SJSA1 (cell line): ENCODE measurements around the gene FARSA. TPM values are rescaled to one million over a fixed set of nuclear protein-coding genes. Genes with fewer than 3 reads are reported as not detected.
"Not testable (repeated sequence)": the region's sequence is repeated elsewhere in the genome, so short reads cannot be mapped to it uniquely, and the experiment has no call there.

Source experiments
- DNase-seq, 2 experiments: peaks; one replicate each; pipeline ENCODE4 v3.0.0-alpha.2; 2015 to 2020; ENCODE audit warnings: low spot score in 2 of 2, low read depth in 1 of 2
- H3K27ac ChIP-seq: fragments of 250-450 bp; sonication (Bioruptor Pico); 2 replicates; pipeline ENCODE4 v1.5.1; 2020; ENCODE audit warnings: mild to moderate bottlenecking, moderate library complexity
- H3K27me3 ChIP-seq: fragments of 250-450 bp; sonication (Bioruptor Pico); replicated peaks from 2 replicates; pipeline ENCODE4 v1.5.1; 2020; ENCODE audit warnings: mild to moderate bottlenecking, moderate library complexity
- H3K36me3 ChIP-seq: fragments of 250-450 bp; sonication (Bioruptor Pico); 2 replicates; pipeline ENCODE4 v1.5.1; 2020; ENCODE audit warnings: mild to moderate bottlenecking
- H3K4me1 ChIP-seq: fragments of 250-450 bp; sonication (Bioruptor Pico); replicated peaks from 2 replicates; pipeline ENCODE4 v1.6.1; 2021; ENCODE audit warnings: mild to moderate bottlenecking
- H3K4me3 ChIP-seq: fragments of 250-450 bp; sonication (Bioruptor Pico); 2 replicates; pipeline ENCODE4 v1.5.1; 2020; ENCODE audit warnings: mild to moderate bottlenecking
- H3K9me3 ChIP-seq: fragments of 250-450 bp; sonication (Bioruptor Pico); replicated peaks from 2 replicates; pipeline ENCODE4 v1.5.1; 2020; ENCODE audit warnings: mild to moderate bottlenecking
- total RNA-seq: library from RNA; depleted of rRNA; stranded (reverse); fragments of >200 nt; shearing (Covaris generic); gene quantifications from 2 replicates; pipeline ENCODE4 v1.2.3, GENCODE V29; 2014; rRNA removed

The FARSA gene
- 48.3 and 101 TPM in 2 replicates for total RNA-seq

DNA sequence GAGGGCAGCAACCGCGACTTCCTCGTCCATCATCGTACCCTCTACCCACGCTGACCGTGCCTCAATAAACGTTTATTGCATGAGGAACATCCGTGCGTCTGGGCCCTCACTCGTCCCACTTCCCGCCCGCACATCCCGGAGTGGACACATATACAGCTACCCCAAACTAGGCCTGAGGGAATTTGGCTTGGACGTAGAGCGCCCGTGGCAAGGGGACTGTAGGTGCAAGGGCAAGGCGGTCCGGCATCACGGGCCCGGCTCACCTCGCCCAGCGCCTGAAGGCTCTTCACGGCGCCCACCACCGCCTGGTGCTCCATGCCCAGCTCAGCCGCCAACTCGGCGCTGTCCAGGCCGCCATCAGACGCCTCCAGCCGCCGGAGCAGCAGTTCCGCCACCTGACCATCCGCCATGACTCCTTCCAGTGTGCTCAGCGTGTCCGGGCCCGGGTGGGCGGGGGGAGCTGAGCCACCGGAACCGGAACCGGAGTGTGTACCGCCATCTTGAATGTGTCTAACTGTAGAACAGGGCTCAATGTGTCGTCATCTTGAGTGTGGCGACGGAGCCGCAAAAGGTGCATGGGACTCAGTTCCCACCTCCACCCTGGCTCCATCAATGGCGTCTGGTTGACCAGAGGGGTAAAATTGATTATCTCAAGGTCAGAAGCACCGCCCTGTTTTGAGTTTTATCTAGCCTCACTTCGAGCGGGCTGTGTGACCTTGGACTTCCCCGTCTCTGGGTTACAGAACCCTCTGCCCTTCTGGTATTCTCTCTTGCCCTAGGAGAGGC is at the start of gene FARSA:
Gene FARSA (minus strand): TSS at position 425 of the 786 bp plus-strand sequence. CDS start 15 bp downstream, at position 410.
- Histone ChIP-seq H3K4me3 (peak within 1 kb of the TSS; percentile 82), H3K36me3 (peaks cover 32% of the 10 kb centered on the region), H3K4me1 (peaks cover 21% of the 10 kb centered on the region), H3K27ac (peak within 1 kb of the TSS; percentile 24; the same call in 1 of the 2 replicates), H3K9me3 (no peaks in the 10 kb centered on the region), H3K27me3 (no peaks in the 10 kb centered on the region)
- DNase-seq, result peak; percentile 78 to 88

DNA sequence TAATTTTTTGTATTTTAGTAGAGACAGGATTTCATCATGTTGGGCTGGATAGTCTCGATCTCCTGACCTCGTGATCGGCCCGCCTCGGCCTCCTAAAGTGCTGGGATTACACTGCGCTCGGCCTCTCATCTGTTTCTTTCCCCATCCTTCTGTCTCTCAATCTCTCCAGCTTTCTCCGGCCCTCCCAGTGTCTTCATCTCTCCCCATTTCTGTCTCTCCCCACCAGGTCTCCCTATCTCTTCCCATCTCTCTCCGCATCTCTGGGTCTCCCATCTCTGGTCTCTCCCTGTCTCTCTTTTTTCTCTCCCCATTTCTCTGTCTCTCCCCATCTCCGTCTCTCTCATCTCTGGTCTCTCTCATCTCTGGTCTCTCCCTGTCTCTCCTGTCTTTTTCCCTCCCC is 49.6 kb upstream of the FARSA start:
- H3K4me1 ChIP-seq, result peaks cover 9% of the 10 kb centered on the region; the same call in 1 of the 2 replicates
- no peak overlapping the region for H3K27ac ChIP-seq
- no peaks in the 10 kb centered on the region for H3K9me3 ChIP-seq
- no peak for DNase-seq
- no peaks in the 10 kb centered on the region for H3K36me3 ChIP-seq
- H3K27me3 ChIP-seq, result no peaks in the 10 kb centered on the region
- H3K4me3 ChIP-seq, result peak overlapping the region; percentile 23

DNA sequence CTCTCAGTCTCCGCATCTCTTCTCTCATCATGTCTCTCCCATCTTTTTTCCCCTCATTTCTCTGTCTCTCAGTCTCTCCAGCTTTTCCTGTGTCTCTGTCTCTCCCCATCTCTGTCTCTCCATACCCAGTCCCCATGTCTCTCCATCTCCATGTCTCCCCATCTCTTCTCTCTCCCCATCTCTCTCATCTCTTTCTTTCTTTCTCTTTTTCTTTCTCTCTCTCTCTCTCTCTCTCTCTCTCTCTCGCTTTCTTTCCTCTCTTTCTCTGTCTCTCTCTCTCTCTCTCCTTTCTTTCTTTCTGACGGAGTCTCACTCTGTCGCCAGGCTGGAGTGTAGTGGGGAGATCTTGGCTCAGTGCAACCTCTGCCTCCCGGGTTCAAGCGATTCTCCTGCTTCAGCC is 49.1 kb upstream of the FARSA start:
- H3K27ac ChIP-seq, result no peak overlapping the region
- DNase-seq, result no peak
- no peak overlapping the region for H3K4me3 ChIP-seq
- H3K4me1 ChIP-seq, result peaks cover 9% of the 10 kb centered on the region; the same call in 1 of the 2 replicates
- no peaks in the 10 kb centered on the region for H3K9me3 ChIP-seq
- no peaks in the 10 kb centered on the region for H3K36me3 ChIP-seq
- no peaks in the 10 kb centered on the region for H3K27me3 ChIP-seq

DNA sequence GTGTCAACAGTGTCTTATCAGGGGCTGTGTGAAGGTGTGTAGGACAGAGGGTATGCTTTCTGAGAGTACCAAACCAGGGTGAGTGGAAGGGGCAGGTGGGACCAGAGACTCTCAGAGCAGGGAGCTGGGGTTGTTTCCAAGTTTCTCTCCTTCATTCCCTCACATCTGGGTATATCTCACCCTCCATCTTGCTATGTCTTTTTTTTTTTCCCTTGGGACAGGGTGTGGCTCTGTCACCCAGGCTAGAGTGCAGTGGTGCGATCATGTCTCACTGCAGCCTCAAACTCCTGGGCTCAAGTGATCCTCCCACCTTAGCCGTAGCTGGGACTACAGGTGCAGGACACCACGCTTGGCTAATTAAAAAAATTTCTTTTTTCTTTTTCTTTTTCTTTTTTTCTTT is 46.5 kb upstream of the FARSA start:
- H3K27ac ChIP-seq, result no peak overlapping the region
- no peaks in the 10 kb centered on the region for H3K9me3 ChIP-seq
- no peak for DNase-seq
- no peak overlapping the region for H3K4me3 ChIP-seq
- no peaks in the 10 kb centered on the region for H3K27me3 ChIP-seq
- no peaks in the 10 kb centered on the region for H3K36me3 ChIP-seq
- peaks cover 4% of the 10 kb centered on the region; the same call in 1 of the 2 replicates for H3K4me1 ChIP-seq

DNA sequence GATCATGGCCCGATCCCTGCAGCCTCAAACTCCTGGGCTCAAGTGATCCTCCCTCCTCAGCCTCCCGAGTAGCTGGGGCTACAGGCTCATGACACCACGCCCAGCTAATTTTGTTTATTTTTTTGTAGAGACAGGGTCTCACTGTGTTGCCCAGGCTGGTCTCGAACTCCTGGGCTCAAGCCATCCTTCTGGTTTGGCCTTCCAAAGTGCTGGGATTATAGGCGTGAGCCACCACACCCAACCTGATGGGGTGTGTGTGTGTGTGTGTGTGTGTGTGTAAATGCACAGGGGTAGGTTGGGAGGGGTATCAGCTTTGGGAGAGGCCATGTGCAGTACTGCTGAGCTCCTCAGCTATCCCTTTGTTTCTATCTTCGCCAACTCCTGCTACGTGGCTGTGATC is 42.6 kb upstream of the FARSA start:
- H3K4me3 ChIP-seq, DNase-seq, H3K27ac ChIP-seq, H3K4me1 ChIP-seq, H3K36me3 ChIP-seq, H3K9me3 ChIP-seq, H3K27me3 ChIP-seq: not testable (repeated sequence)

DNA sequence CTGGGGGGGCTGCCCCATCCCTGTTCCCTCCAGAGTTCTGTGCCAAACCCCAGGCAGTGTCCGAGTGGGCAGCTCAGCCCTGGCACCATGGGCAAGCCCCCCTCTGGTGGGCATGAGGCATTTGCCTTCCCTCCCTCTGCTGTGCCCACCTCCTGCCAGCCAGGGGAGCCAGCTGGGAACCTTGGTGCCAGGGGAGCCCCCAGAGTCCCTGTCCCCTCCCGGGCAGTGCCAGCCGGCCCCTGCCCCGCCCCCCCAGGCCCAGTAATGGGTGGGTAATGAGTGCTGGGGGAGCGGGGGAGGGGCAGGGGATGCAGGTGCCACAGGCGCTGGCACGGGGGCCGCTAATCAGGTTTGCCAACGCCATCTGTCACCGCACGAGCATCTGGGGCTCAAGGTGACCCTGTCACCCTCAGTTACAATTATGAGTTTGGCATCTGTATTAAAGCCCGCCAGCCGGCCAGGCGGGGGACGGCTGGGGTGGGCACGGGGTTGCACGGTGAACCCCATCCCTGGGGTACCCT is 41.8 kb upstream of the FARSA start:
- Histone ChIP-seq H3K27me3 (no peaks in the 10 kb centered on the region), H3K27ac (no peak overlapping the region)

DNA sequence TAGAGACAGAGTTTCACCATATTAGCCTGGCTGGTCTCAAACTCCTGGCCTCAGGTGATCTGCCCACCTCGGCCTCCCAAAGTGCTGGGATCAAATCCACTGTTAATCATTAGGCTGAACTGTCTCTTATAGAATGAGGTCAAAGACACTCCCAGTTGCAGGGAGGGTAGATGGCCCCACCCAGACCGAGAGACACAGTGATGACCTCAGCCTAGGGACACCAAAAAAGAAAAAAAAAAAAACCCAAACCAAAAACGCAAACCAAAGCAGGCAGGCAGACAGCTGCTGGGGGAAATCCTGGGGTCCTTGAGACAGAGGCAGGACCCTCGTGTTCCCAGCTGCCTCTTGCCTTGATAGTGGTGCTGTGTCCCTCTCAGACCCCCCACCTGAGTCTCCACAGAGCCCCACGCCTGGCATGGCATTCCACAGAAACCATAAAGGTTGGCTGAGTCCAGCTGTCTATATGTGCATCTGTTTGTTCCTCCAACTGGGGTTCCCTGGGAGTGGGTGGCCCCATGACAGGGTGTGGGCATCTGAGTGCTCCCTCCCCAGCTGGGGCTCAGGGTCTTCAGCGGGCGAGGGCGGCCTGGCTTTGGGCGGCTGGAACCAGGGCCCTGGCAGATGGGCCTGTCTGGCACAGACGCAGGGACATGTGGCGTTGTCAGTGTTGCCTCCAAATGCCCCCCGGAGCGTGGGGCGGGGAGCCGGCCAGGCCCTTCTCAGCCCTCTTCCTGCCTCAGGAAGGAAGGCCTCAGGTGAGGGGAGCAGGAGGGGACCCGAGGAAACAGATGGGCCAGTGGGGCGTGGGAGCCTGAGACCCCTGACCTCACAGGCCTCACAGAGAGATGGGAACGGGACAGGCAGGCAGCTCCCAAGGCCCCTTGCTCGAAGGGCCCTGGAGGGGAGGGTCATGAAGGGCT is 41.0 kb upstream of the FARSA start:
- no peak for DNase-seq
- Histone ChIP-seq H3K4me1 (no peaks in the 10 kb centered on the region), H3K36me3 (no peaks in the 10 kb centered on the region), H3K9me3 (no peaks in the 10 kb centered on the region), H3K27me3 (no peaks in the 10 kb centered on the region), H3K4me3 (no peak overlapping the region), H3K27ac (no peak overlapping the region)

More for the DNA sequence above, 41.8 kb upstream of the FARSA start:
- no peaks in the 10 kb centered on the region for H3K36me3 ChIP-seq
- no peak for DNase-seq
- no peaks in the 10 kb centered on the region for H3K9me3 ChIP-seq
- no peaks in the 10 kb centered on the region for H3K4me1 ChIP-seq
- no peak overlapping the region for H3K4me3 ChIP-seq

DNA sequence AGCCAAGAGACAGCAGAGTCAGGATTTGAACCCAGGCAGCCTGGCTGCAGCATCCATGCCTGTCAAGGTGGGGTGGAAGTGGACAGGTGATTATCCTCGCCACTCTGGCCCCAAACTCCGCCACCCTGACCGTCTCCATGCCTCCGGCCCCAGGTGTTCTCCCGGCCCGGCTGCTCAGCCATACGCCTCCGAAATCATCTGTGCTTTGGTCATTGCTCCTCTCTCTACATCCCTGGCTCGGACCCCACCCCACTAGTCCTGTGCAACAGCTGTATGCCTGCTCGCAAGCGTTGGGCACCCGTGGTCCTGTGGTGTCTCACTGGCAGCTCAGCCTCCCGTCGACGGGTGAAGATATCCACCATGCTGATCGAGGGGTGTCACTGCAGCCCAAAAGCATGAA is 39.7 kb upstream of the FARSA start:
- H3K4me3 ChIP-seq, result no peak overlapping the region
- H3K36me3 ChIP-seq, result no peaks in the 10 kb centered on the region
- no peaks in the 10 kb centered on the region for H3K9me3 ChIP-seq
- no peak for DNase-seq
- no peak overlapping the region for H3K27ac ChIP-seq
- no peaks in the 10 kb centered on the region for H3K27me3 ChIP-seq
- no peaks in the 10 kb centered on the region for H3K4me1 ChIP-seq

DNA sequence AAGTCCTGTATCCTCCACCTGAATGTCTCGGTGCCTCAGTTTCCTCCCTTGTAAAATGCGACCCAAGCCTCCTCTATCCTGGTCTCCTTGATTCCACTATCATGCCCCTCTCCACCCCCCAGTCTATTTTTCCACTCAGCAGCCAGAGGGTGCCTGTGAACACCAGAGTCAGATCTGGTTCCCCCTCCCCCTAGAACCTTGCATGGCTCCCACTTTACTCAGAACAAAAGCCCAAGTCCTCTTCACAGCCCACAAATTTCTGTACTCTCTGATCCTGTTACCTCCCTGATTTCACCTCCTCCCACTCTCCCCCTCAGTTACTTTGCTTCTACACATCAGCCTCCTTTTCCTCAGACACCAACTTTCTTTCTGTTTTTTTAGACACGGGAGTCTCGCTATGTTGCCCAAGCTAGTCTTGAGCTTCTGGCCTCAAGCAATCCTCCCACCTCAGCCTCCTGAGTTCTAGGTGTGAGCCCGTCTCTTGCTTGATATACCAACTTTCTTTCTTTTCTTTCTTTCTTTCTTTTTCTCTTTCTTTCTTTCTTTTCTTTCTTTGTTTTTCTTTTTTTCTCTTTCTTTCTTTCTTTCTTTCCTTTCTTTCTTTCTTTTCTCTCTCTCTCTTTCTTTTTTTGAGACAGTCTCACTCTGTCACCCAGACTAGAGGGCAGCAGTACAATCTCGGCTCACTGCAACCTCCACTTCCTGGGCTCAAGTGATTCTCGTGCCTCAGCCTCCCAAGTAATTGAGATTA is 36.7 kb upstream of the FARSA start:
- H3K36me3 ChIP-seq, result no peaks in the 10 kb centered on the region
- H3K27me3 ChIP-seq, result no peaks in the 10 kb centered on the region
- no peak for DNase-seq
- H3K4me3 ChIP-seq, result no peak overlapping the region
- H3K9me3 ChIP-seq, result no peaks in the 10 kb centered on the region
- H3K27ac ChIP-seq, result no peak overlapping the region
- peaks cover 4% of the 10 kb centered on the region for H3K4me1 ChIP-seq

DNA sequence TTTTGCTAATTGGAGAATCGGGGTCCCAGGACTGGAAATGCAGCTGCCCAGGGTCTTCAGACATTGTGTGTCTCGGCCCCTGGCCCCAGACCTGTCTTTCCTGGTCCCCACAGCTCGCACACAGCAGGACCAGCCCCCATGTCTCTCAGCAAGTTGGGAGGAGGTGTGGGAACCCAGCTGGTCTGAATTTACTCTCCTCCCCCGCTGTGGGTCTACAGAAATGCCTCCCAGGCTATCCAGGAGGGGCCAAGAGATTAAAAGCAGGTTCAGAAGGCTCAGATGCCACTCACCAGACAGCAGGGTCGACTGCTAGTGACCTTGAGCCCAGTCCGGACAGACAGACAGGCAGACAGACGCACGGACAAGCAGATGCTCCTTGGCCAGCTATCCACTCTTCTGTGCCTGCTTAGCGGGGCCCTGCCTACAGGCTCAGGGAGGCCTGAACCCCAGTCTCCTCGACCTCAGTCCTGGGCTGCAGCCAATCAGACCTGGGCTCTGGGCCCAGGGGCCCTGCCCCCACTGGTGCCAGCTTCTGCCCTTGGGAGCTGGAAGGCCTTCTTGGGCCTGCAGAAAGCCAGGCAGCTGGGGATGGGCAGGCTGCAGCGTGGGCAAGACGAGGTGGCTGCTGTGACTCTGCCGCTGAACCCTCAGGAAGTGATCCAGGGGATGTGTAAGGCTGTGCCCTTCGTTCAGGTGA is 35.9 kb upstream of the FARSA start, which contains the start of gene DAND5:
Gene DAND5 (plus strand): TSS at position 285 of the 697 bp plus-strand sequence. CDS start 85 bp downstream, at position 370.
- peaks cover 7% of the 10 kb centered on the region for H3K4me1 ChIP-seq
- H3K27ac ChIP-seq, result no peak within 1 kb of the TSS
- H3K27me3 ChIP-seq, result no peaks in the 10 kb centered on the region
- H3K4me3 ChIP-seq, result no peak within 1 kb of the TSS
- no peaks in the 10 kb centered on the region for H3K36me3 ChIP-seq
- no peak for DNase-seq
- no peaks in the 10 kb centered on the region for H3K9me3 ChIP-seq

DNA sequence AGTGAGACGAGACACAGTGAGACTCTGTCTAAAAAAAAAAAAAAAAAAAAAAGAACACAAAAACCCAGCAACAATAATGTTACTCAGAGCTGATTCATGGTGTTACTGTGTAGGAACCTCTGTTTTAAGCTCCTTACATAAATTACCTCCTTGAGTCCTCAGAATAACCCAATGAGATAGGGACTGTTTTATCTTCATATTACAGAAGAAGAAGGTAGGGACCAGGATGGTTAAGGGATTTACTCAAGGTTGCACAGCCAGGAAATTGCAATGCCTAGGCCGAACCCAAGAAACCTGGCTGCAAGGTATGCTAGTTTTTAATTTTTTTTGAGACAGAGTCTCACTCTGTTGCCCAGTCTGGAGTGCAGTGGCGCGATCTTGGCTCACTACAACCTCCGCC is 34.4 kb upstream of the FARSA start:
- Histone ChIP-seq H3K27ac (no peak overlapping the region), H3K9me3 (no peaks in the 10 kb centered on the region), H3K4me3 (no peak overlapping the region), H3K36me3 (no peaks in the 10 kb centered on the region), H3K27me3 (no peaks in the 10 kb centered on the region), H3K4me1 (peaks cover 7% of the 10 kb centered on the region)
- no peak for DNase-seq

DNA sequence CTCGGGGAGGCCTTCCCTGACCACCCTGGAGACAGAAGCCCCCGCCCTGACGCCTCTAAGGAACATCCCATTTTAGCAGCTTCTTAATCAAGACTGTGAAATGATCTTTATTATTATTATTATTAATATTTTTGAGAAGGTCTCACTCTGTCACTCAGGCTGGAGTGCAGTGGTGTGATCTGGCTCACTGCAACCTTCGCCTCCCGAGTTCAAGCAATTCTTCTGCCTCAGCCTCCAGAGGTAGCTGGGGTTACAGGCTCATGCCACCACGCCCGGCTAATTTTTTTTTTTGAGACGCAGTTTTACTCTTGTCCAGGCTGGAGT is 32.3 kb upstream of the FARSA start:
- no peaks in the 10 kb centered on the region for H3K27me3 ChIP-seq
- H3K4me1 ChIP-seq, result peaks cover 7% of the 10 kb centered on the region
- H3K9me3 ChIP-seq, result no peaks in the 10 kb centered on the region
- no peaks in the 10 kb centered on the region for H3K36me3 ChIP-seq
- H3K27ac ChIP-seq, result no peak overlapping the region
- DNase-seq, result no peak
- H3K4me3 ChIP-seq, result no peak overlapping the region
